OCI-LY3 (cell line): ENCODE results near the gene ATRN.

Source experiments
- CTCF ChIP-seq: fragments of 200-600, 300-600 bp; sonication (generic); IDR thresholded peaks from 2 replicates; pipeline ENCODE4 v1.5.1; 2014; ENCODE audit warnings: antibody characterized with exemption, low read length, low read depth
- EZH2phosphoT487 ChIP-seq: fragments of 200-600 bp; shearing (Covaris generic); IDR thresholded peaks from 2 replicates; pipeline ENCODE4 v1.6.1; 2018; ENCODE audit warnings: antibody characterized with exemption, mixed run types, low read depth

DNA sequence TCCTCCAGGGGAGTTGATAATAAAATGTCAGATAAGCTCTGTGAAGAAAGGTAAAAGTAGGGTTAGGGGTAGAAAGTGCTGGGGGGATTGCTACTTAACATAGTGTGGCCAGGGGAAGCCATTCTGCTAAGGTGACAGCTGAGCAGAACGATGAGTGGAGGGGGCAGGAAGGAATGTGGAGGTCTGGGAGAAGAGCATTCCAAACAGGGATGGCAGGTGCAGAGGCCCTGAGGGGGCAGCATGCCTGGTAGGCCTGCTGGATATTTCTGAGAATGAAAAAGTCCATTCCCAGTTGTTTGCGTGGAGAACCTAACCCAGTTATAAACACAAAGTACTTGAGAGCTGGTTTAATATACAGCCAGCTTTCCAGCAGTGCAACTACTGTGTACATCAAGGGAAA, 183.1 kb downstream of the ATRN start:
- no peak for TF ChIP-seq CTCF
- TF ChIP-seq EZH2phosphoT487, result no peak
